ENCODE measurements around the gene GMEB1.

The GMEB1 gene

GRCh38 chr1:28755701-28756100 is 87.1 kb downstream of the GMEB1 start:
- no peak for DNase-seq

- no peak for DNase-seq
Observed at GRCh38 chr1:28756846-28757245, 88.3 kb downstream of the GMEB1 start.

GRCh38 chr1:28758420-28758819 is 89.8 kb downstream of the GMEB1 start:
- DNase-seq, result no peak

GRCh38 chr1:28759257-28759656 is 90.7 kb downstream of the GMEB1 start:
- DNase-seq, result no peak

- DNase-seq, result no peak
Observed at GRCh38 chr1:28761189-28761588, 92.6 kb downstream of the GMEB1 start.

GRCh38 chr1:28766532-28767183 is 98.1 kb downstream of the GMEB1 start:
- no peak for DNase-seq
